Measurements from ENCODE around the gene SLC35E4. TPM values are rescaled to one million over a fixed set of nuclear protein-coding genes. Genes with fewer than 3 reads are reported as not detected.

The SLC35E4 gene
- total and polyA plus RNA-seq, 12 donors, result 0.60 to 7.0 (median 3.3) TPM

GRCh38 chr22:30667107-30667493, 31.5 kb downstream of the SLC35E4 start:
- no peak for DNase-seq
- H3K27ac ChIP-seq, result peak overlapping the region in 1 of 5 donors; percentile 4
- peaks cover 0 to 4% of the 10 kb centered on the region in 2 donors for H3K4me1 ChIP-seq (replicated peaks in 1 of 2)
- no peak for TF ChIP-seq POLR2A (IDR thresholded peaks at IDR 0.05)
- TF ChIP-seq, protein P1, sequence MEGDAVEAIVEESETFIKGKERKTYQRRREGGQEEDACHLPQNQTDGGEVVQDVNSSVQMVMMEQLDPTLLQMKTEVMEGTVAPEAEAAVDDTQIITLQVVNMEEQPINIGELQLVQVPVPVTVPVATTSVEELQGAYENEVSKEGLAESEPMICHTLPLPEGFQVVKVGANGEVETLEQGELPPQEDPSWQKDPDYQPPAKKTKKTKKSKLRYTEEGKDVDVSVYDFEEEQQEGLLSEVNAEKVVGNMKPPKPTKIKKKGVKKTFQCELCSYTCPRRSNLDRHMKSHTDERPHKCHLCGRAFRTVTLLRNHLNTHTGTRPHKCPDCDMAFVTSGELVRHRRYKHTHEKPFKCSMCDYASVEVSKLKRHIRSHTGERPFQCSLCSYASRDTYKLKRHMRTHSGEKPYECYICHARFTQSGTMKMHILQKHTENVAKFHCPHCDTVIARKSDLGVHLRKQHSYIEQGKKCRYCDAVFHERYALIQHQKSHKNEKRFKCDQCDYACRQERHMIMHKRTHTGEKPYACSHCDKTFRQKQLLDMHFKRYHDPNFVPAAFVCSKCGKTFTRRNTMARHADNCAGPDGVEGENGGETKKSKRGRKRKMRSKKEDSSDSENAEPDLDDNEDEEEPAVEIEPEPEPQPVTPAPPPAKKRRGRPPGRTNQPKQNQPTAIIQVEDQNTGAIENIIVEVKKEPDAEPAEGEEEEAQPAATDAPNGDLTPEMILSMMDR (IDR thresholded peaks at IDR 0.05), result no peak
- peaks cover 0 to 20% of the 10 kb centered on the region in 2 donors for H3K36me3 ChIP-seq (replicated peaks in 1 of 2)
- H3K27me3 ChIP-seq, result no peaks in the 10 kb centered on the region
- H3K4me3 ChIP-seq, result peak overlapping the region; percentile 27 to 69 (median 37)
- H3K9me3 ChIP-seq (replicated peaks in 1 of 3), result no peaks in the 10 kb centered on the region
- intact Hi-C loops (cut with DNase I), result no loop called here
- WGBS, 4 donors, result 3 to 6% (median 3%) methylated on average over 16 to 18 of the region's 18 CpGs

GRCh38 chr22:30667494-30668385, 32.2 kb downstream of the SLC35E4 start, which contains the start of gene DUSP18:
Gene DUSP18 (minus strand): TSS chr22:30667875. CDS start chr22:30664003, 3,872 bp downstream.
- H3K36me3 ChIP-seq (replicated peaks in 1 of 2), result peaks cover 0 to 14% of the 10 kb centered on the region in 2 donors
- WGBS, 4 donors, result 1 to 3% (median 2%) methylated on average over 7 to 77 of the region's 77 CpGs
- H3K4me3 ChIP-seq, result peak within 1 kb of the TSS; percentile 27 to 69 (median 37)
- peak in 1 of 2 donors; percentile 60 for TF ChIP-seq POLR2A (IDR thresholded peaks at IDR 0.05)
- TF ChIP-seq, protein P1 (IDR thresholded peaks at IDR 0.05), result peak in 5 of 6 experiments; percentile 15 to 53 (median 28)
- H3K9me3 ChIP-seq (replicated peaks in 1 of 3), result no peaks in the 10 kb centered on the region
- peak within 1 kb of the TSS in 2 of 5 donors; percentile 28 to 45 for H3K27ac ChIP-seq
- peaks cover 0 to 4% of the 10 kb centered on the region in 2 donors for H3K4me1 ChIP-seq (replicated peaks in 1 of 2)
- intact Hi-C loops (cut with DNase I), result no loop called here
- H3K27me3 ChIP-seq, result no peaks in the 10 kb centered on the region
- peak; percentile 90 to 97 (median 95) for DNase-seq

DNA sequence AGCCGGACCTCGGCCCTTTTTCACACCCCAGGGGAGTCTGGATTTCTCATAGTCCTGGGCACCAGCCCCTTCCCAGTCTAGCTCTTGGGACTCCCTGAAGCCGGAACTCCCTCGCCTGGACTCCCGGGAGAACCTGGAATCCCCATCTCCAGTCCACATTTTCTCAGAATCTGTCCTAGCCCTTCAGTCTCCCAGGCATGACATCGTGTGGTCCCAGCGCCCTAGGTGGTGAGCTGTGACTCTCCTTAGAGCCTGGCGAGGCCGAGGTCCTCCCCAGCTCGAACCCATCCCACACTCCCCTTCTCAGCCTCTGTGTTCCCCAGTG, 32.8 kb downstream of the SLC35E4 start:
- intact Hi-C loops (cut with DNase I), result no loop called here
- H3K36me3 ChIP-seq (replicated peaks in 1 of 2), result peaks cover 0 to 8% of the 10 kb centered on the region in 2 donors
- peaks cover 0 to 4% of the 10 kb centered on the region in 2 donors for H3K4me1 ChIP-seq (replicated peaks in 1 of 2)
- 32 to 44% (median 38%) methylated on average over 8 to 10 of the region's 10 CpGs for WGBS, 4 donors
- DNase-seq, result peak in 1 of 7 donors; percentile 22
- TF ChIP-seq POLR2A (IDR thresholded peaks at IDR 0.05), result no peak
- TF ChIP-seq, protein P1 (IDR thresholded peaks at IDR 0.05), result no peak
- H3K27ac ChIP-seq, result peak overlapping the region in 2 of 5 donors; percentile 28 to 45
- H3K9me3 ChIP-seq (replicated peaks in 1 of 3), result no peaks in the 10 kb centered on the region
- no peaks in the 10 kb centered on the region for H3K27me3 ChIP-seq
- peak overlapping the region; percentile 27 to 69 (median 37) for H3K4me3 ChIP-seq

DNA sequence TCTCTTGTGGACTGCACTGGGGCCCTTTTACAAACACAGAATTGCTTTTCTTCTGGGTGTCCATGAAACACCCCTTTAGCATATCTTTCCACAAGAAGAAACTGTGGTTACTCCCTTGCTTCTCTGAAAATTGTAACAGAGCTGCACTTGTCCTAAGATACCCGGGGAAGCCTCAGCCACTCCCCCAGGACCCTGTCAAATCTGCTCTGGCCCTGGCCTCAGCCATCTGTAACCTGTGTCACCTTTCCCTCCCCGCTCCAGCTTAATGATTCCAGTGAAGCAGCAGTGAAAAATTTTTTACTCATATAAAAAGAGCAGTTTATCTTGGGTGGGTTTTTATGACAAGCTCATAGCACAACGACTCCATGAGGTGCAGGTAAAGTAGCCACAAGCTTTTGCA, 35.5 kb downstream of the SLC35E4 start:
- intact Hi-C loops (cut with DNase I), result no loop called here
- H3K9me3 ChIP-seq (replicated peaks in 1 of 3), result no peaks in the 10 kb centered on the region
- no peak overlapping the region for H3K27ac ChIP-seq
- H3K36me3 ChIP-seq (replicated peaks in 1 of 2), result no peaks in the 10 kb centered on the region
- DNase-seq, result no peak
- no peaks in the 10 kb centered on the region for H3K27me3 ChIP-seq
- H3K4me3 ChIP-seq, result no peak overlapping the region
- TF ChIP-seq, protein P1 (IDR thresholded peaks at IDR 0.05), result no peak
- TF ChIP-seq POLR2A (IDR thresholded peaks at IDR 0.05), result no peak
- 75 to 84% (median 79%) methylated on average over 3 of the region's 3 CpGs for WGBS, 4 donors
- H3K4me1 ChIP-seq (replicated peaks in 1 of 2), result peaks cover 0 to 4% of the 10 kb centered on the region in 2 donors

Data from adrenal gland (tissue), 12 donors.